GM21529 (cell line): Measurements from ENCODE around the gene METAP1D.

Source experiments
- ATAC-seq: cut with Tn5 transposase; IDR thresholded peaks from one replicate; pipeline ENCODE4 v1.9.1; 2021; ENCODE audit not compliant: unreplicated experiment

The METAP1D gene

DNA sequence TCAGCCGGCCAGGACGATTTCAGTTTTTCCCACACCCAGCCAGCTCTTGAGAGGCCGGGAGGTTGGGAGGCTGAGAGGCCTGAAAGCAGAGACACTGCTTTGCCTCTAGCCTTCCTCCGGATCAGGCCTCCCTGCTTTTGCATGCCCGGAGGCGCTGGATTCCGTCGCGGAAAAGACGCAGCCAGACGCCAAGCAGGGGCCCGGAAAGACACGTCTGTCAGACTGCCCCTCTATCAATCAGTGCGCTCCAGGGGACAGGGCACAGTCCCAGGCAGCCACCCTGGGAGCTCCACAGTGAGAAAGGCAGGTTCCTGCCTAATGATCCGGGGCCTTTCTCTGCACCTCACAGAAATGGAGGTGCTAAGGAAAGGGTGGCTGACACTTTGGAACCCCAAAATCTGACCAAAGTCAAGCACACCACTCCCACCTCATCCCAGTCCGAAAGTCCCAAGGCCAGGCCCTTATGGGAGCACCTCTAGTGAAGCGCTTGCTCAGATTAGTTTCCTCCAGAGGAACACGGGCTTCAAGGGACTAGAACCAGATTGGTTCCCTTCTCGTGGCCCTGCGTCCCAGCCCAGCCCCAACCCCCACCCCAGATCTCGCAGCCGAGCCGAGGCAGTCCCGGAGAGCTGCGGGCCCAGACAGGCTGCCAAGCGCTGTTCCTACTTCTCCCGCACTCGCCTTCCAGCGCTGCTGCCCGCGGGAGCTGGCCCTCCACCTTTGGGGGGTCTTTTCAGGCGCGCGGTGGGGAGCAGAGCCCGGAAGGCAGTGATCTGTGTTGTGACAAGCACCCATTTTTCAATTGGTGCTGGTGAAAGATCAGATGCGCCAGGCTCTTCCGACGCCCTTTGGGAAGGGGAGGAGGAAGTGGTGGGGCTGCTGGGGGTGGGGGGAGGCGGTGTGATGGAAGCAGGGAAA is 90.5 kb downstream of the METAP1D start:
- no peak for ATAC-seq

- no peak for ATAC-seq
Measured at GRCh38 chr2:172091000-172091641, 91.4 kb downstream of the METAP1D start.

- ATAC-seq = no peak
Measured at GRCh38 chr2:172091761-172092566, 92.2 kb downstream of the METAP1D start.

- ATAC-seq = no peak
Measured at GRCh38 chr2:172092716-172093415, 93.1 kb downstream of the METAP1D start.

DNA sequence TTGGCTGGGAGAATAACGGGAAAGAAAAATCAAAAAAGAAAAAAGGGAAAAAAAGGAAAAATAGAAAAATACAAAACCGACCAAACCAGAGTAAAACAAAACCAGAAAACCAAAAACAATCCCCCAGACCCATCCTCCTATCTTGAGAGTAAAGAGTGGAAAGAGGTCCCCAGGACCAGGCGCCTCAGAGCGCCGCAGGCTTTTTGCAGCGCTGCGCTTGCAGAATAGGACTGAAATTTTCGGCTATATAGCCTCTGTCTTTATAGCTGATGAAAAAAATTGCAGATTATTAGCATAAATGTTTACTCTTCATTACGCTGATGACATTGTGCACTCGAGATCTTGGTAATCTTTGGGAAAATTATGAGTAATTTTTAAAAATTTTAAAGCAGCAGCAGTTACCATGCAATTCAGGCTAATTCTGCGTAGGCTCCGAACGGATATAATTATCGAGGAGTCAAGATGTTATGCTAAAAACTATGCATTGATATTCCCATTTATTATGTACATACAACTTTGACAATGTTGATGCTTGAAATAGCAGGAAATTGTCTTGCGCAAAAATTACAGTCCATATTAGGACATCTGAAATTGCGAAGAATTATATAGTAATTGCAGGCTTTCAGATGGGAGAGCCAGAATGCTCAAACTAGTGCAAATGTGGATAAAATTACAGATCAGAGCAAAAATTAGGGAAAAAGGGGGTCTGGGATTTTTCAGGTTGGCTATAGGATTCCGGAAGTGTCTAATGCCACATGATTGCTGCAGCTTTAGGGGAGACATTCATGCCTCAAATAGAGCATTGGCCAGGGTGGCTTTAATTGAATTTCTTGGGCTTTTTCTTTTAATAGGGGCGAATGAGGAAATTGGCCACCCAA is 93.9 kb downstream of the METAP1D start:
- no peak for ATAC-seq

DNA sequence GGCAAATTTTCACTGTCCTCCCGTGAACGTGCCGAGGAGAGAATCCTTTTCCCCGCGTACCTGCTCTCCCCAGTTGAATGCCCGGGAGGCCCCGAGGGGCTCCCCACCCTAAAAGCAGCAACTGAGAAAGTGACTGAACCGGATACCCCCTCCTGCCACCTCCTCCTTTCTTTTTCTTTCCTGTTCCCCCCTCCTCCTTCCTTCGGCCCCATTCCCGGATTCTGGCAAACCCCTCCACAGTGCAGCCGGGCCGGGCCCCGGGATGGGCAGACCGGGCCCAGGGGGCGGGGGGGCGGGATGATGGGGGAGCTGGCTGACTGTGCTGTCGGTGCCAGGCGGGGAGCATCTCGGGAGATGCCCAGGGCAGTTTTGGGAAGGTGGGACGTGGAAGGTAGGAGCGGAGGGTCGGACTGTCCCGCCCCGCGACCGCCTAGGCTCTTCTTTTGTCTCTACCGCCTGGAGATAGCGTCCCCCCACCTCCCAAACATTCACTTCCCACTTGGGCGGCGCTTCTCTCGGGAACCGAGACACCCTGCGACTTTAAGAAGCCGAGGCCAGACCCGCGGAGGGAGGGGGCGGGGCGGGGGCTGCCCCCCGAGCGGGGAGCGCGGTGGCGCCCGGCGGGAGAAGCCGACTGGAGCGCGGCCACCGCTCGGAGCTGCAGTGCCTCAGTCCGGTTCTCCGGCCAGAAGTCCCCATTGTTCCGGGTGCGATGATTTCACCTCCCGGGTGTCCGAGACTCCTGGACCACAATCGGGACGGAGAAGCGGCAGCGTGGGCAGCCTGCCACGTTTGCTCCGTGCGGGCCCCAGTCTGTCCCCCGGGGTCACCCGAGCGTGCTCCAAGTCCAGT is 94.8 kb downstream of the METAP1D start:
- ATAC-seq = no peak

- ATAC-seq = no peak
Measured at GRCh38 chr2:172095146-172095904, 95.6 kb downstream of the METAP1D start.

- no peak for ATAC-seq
Measured at GRCh38 chr2:172095905-172096625, 96.3 kb downstream of the METAP1D start.

- no peak for ATAC-seq
Measured at GRCh38 chr2:172096626-172097547, 97.1 kb downstream of the METAP1D start.

GRCh38 chr2:172097557-172098131 is 97.9 kb downstream of the METAP1D start:
- no peak for ATAC-seq

DNA sequence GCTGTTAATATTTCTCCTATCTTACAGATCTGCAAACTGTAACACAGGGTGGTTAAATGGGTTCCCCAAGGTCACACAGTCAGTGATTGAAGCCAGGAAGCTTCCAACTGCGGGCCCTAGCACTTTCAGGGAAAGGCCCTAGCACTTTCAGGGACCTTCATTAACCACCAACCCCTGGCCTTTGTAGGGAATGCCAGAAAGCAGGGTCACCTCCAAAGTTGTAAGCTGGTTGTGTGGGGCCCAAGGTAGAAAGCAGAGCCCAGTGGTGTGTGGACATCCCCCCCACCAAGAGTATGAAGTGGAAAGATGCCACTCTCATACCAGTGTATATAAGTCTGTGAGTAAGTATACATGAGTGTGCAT is 98.5 kb downstream of the METAP1D start:
- no peak for ATAC-seq

- no peak for ATAC-seq
Measured at GRCh38 chr2:172098650-172099471, 99.1 kb downstream of the METAP1D start.

DNA sequence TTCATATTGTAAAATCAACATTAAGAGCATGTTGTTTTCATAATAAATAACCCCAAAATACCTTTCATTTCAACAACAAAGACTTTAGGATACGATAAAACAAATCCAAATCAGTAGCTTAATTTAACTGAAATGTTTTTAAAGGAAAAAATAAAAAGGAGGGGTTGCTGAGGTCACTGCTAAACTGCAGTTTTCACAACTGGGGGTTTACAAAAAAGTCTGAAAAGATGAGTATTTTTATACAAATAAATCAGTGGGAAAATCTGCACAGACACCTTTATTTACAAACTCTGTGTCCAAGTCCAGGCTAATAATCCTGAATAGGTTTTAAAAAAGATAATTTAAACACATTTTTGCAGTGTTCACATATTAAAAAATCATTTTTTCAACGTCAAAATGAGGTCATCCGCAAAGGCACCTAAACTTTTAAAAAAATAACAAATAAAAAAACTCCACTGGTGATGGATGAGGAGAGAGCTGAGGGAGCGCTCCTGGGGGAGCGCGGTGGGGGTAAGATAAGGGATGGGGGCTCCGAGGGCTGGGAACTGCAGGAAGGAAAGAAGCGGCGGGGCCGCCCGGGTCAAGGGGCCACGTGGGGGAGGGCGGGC is 99.8 kb downstream of the METAP1D start:
- ATAC-seq = no peak

DNA sequence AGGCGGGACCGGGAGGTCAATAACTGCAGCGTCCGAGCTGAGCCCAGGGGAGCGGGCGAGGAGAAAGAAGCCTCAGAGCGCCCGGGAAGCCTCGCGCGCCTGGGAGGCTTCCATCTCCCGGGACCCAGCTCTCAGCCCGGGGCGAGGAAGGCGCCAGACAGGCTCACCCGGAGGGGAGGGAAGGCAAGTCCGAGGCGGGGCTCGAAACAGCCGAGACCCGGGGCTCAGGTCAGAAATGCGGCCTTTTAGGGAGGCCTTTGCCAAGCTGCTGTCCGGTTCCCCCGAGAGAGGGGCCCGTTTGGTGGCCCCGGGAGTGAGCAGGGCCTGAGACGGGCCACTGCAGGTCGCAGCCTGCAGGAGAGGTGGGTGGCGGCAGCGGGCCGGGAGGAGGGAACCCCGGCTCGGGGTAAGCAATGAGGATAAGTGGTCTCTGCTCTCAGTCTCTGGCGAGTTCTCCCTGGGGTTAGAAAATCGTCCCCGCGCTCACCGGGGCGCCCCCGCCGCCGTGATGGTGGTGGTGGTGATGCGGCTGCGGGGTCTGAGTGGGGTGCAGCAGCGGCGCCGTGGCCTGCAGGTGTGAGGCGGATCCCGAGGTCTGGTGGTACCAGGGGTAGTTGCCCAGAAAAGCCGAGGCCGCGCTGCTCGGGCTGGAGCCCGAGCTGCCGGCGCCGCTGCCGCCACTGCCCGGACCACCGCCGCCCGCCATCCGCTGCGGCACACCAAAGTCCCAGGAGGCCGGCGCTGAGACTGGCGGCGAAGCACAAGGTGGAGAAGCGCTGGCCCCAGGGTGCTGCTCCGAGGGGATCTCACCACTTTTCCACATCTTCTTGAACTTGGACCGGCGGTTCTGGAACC is 100.6 kb downstream of the METAP1D start:
- no peak for ATAC-seq
